Skin of body (tissue), 2 donors: Measurements from ENCODE around the gene FKBP2. TPM values are rescaled to one million over a fixed set of nuclear protein-coding genes. Genes with fewer than 3 reads are reported as not detected.

Source experiments
- DNase-seq: peaks from one replicate; lab custom pipeline; 2025; lab: John Stamatoyannopoulos, UW
- total RNA-seq: library from RNA; depleted of rRNA; stranded (reverse); fragments of >200 nt; gene quantifications from one replicate; pipeline ENCODE4 v1.2.3, GENCODE V29; 2014

The FKBP2 gene
- total RNA-seq, 1 donor from 2014 or later = 39.4 TPM

GRCh38 chr11:64263021-64263946 is 22.4 kb downstream of the FKBP2 start:
- no peak for DNase-seq

GRCh38 chr11:64263947-64264317 is 23.0 kb downstream of the FKBP2 start:
- no peak for DNase-seq

- DNase-seq = no peak
Observed at GRCh38 chr11:64264371-64264852, 23.5 kb downstream of the FKBP2 start.

- DNase-seq = no peak
Observed at GRCh38 chr11:64265176-64266160, 24.6 kb downstream of the FKBP2 start.

- no peak for DNase-seq
Observed at GRCh38 chr11:64266339-64266738, 25.4 kb downstream of the FKBP2 start.

GRCh38 chr11:64267207-64267945 is 26.5 kb downstream of the FKBP2 start:
- DNase-seq = no peak

- DNase-seq = no peak
Observed at GRCh38 chr11:64268025-64268892, 27.4 kb downstream of the FKBP2 start.

- peak; percentile 51 for DNase-seq
Observed at GRCh38 chr11:64268893-64269539, 28.1 kb downstream of the FKBP2 start.

- DNase-seq = peak; percentile 99
Observed at GRCh38 chr11:64269540-64270220, 28.8 kb downstream of the FKBP2 start.

- DNase-seq = no peak
Observed at GRCh38 chr11:64275031-64275800, 34.3 kb downstream of the FKBP2 start.

- no peak for DNase-seq
Observed at GRCh38 chr11:64275841-64276240, 34.9 kb downstream of the FKBP2 start.

GRCh38 chr11:64276653-64277431 is 35.9 kb downstream of the FKBP2 start:
- no peak for DNase-seq

GRCh38 chr11:64278576-64279190 is 37.8 kb downstream of the FKBP2 start:
- no peak for DNase-seq

- DNase-seq = no peak
Observed at GRCh38 chr11:64281957-64282770, 41.3 kb downstream of the FKBP2 start.

GRCh38 chr11:64283092-64283491 is 42.2 kb downstream of the FKBP2 start:
- DNase-seq = no peak
